Pancreas (tissue), 10 donors: ENCODE data around the gene LRRC53. TPM values are rescaled to one million over a fixed set of nuclear protein-coding genes. Genes with fewer than 3 reads are reported as not detected.

Experiments
- ATAC-seq, 4 donors: fragments of 200-7000 bp; cut with Tn5 transposase; one replicate each; pipeline versions ENCODE4 v1.8.0 to v1.9.1; 2020; ENCODE audit warnings: mild to moderate bottlenecking in 4 of 4, moderate library complexity in 4 of 4
- DNase-seq, 6 donors: peaks; one replicate each; pipeline ENCODE4 v3.0.0-alpha.2; 2020
- FAIRE-seq: peaks from 2 replicates; lab custom pipeline; 2012; peaks lifted over from hg19 to GRCh38; lab: Jason Lieb, UNC
- H3K27ac ChIP-seq, 4 donors: fragments of 200-600 bp; sonication (generic); 1 replicate in 3 of 4; 2 replicates in 1 of 4; pipeline versions ENCODE4 v1.5.0 to v1.8.0; 2020
- H3K27me3 ChIP-seq, 4 donors: fragments of 200-600 bp; one replicate each; pipeline ENCODE4 v1.8.0; 2021
- H3K36me3 ChIP-seq, 3 donors: fragments of 200-600 bp; sonication (generic) in 1 of 3; one replicate each; pipeline versions ENCODE4 v1.5.0 to v1.8.0; 2020 to 2021
- H3K4me1 ChIP-seq, 3 donors: fragments of 200-600 bp; one replicate each; pipeline ENCODE4 v1.8.0; 2021
- H3K4me3 ChIP-seq, 4 donors: fragments of 200-600 bp; sonication (generic) in 2 of 4; one replicate each; pipeline versions ENCODE4 v1.5.0 to v1.8.0; 2020 to 2021
- H3K9me3 ChIP-seq, 4 donors: fragments of 200-600 bp; one replicate each; pipeline ENCODE4 v1.8.0; 2021
- CTCF ChIP-seq, 4 donors: fragments of 200-600 bp; sonication (generic) in 3 of 4; IDR thresholded peaks; one replicate each; pipeline versions ENCODE4 v1.5.0 to v1.8.0; 2021; ENCODE audit warnings: antibody characterized with exemption in 4 of 4
- WGBS, 2 donors: extraction: QIAGEN DNeasy Blood & Tissue Kit; methylation state at CpG; one replicate each; pipeline ENCODE4 v1.1.7; 2013; 5-methylcytosine and 5-hydroxymethylcytosine counted together
- intact Hi-C, 3 donors: fragments of 100-400 bp; cut with DNase I; formaldehyde crosslinking; loops; one replicate each; pipeline versions ENCODE4 v1.11.1 to v1.14.2; 2022
- polyA plus RNA-seq, 2 donors: library from polyadenylated mRNA; stranded (reverse); fragments of 200-250 nt; gene quantifications; one replicate each; pipeline ENCODE4 v1.2.3, GENCODE V29; 2013
- total RNA-seq, 6 donors: library from RNA; stranded (reverse); fragmentation: NEBNext Ultra II Directional in 4 of 6; extraction: Animal tissue kit (Norgen Biotek cat#: 25700) in 4 of 6; gene quantifications; one replicate each; pipeline versions ENCODE4 v1.2.1 to v1.2.4, GENCODE V29; 2021 to 2023
- donor health status: healthy with polysubstance abuse.
- donor health status: DM: no; HTN: no; CAD: no; lungs with moderate emphysema.
- donor health status: DM: no; HTN: no; CAD: no.
- donor health status: control.
- donor health status: control.
- donor health status: Bipolar disorder and iron deficiency.
- donor health status: DM: yes; HTN: yes; CAD: no.
- donor health status: DM: no; HTN: no; CAD: no.
- donor health status: DM: no; HTN: no; CAD: no.
- donor health status: DM: yes; HTN: yes; CAD: no.

The LRRC53 gene
- total and polyA plus RNA-seq, 8 donors: 0.06 TPM; not detected in 7

- Histone ChIP-seq H3K4me1 (no peaks in the 10 kb centered on the region), H3K36me3 (no peaks in the 10 kb centered on the region), H3K27ac (no peak overlapping the region), H3K4me3 (no peak overlapping the region), H3K9me3 (no peaks in the 10 kb centered on the region), H3K27me3 (no peaks in the 10 kb centered on the region)
- intact Hi-C loops: no loop called here
- TF ChIP-seq CTCF (IDR thresholded peaks at IDR 0.05): no peak
- ATAC-seq (peak in 1 of 4 donors; percentile 12), DNase-seq (no peak), FAIRE-seq (no peak)
- whole genome bisulfite sequencing, 2 donors: 62 to 70% methylated on average over 3 of the region's 3 CpGs
These were observed 21.8 kb upstream of the LRRC53 start for GRCh38 chr1:74534241-74534640.

- DNase-seq: no peak
- intact Hi-C loops: no loop called here
- no peak for FAIRE-seq
- no peak overlapping the region for H3K4me3 ChIP-seq
- H3K4me1 ChIP-seq: no peaks in the 10 kb centered on the region
- no peaks in the 10 kb centered on the region for H3K36me3 ChIP-seq
- ATAC-seq: no peak
- H3K9me3 ChIP-seq: no peaks in the 10 kb centered on the region
- H3K27ac ChIP-seq: no peak overlapping the region
- no peak for TF ChIP-seq CTCF (IDR thresholded peaks at IDR 0.05)
- no peaks in the 10 kb centered on the region for H3K27me3 ChIP-seq
- WGBS, 2 donors: 44 to 52% methylated on average over 1 of the region's 1 CpG
These were observed 19.4 kb upstream of the LRRC53 start for GRCh38 chr1:74531796-74532195.

GRCh38 chr1:74530892-74531291 lies 18.5 kb upstream of the LRRC53 start:
- H3K4me1 ChIP-seq: no peaks in the 10 kb centered on the region
- H3K27ac ChIP-seq: no peak overlapping the region
- no peaks in the 10 kb centered on the region for H3K36me3 ChIP-seq
- ATAC-seq (no peak), DNase-seq (no peak), FAIRE-seq (no peak)
- no peaks in the 10 kb centered on the region for H3K9me3 ChIP-seq
- no peaks in the 10 kb centered on the region for H3K27me3 ChIP-seq
- H3K4me3 ChIP-seq: no peak overlapping the region
- no peak for TF ChIP-seq CTCF (IDR thresholded peaks at IDR 0.05)
- intact Hi-C loops: no loop called here

GRCh38 chr1:74528123-74528522 lies 15.7 kb upstream of the LRRC53 start:
- Histone ChIP-seq H3K4me3 (no peak overlapping the region), H3K9me3 (no peaks in the 10 kb centered on the region), H3K36me3 (no peaks in the 10 kb centered on the region), H3K27ac (no peak overlapping the region), H3K27me3 (no peaks in the 10 kb centered on the region), H3K4me1 (no peaks in the 10 kb centered on the region)
- no peak for ATAC-seq
- DNase-seq: peak in 1 of 6 donors; percentile 32
- TF ChIP-seq CTCF (IDR thresholded peaks at IDR 0.05): no peak
- FAIRE-seq: no peak
- 67 to 76% methylated on average over 4 of the region's 4 CpGs for WGBS, 2 donors
- intact Hi-C loops: no loop called here

GRCh38 chr1:74526708-74527107 lies 14.3 kb upstream of the LRRC53 start:
- ATAC-seq (no peak), FAIRE-seq (no peak), DNase-seq (no peak)
- no peaks in the 10 kb centered on the region for H3K9me3 ChIP-seq
- no peaks in the 10 kb centered on the region for H3K27me3 ChIP-seq
- H3K36me3 ChIP-seq: no peaks in the 10 kb centered on the region
- 17 to 29% methylated on average over 2 of the region's 2 CpGs for WGBS, 2 donors
- H3K4me3 ChIP-seq: no peak overlapping the region
- H3K4me1 ChIP-seq: no peaks in the 10 kb centered on the region
- TF ChIP-seq CTCF (IDR thresholded peaks at IDR 0.05): no peak
- no peak overlapping the region for H3K27ac ChIP-seq
- intact Hi-C loops: no loop called here
